HUES64 (cell line): ENCODE results near the gene SLC10A6. TPM values are rescaled to one million over a fixed set of nuclear protein-coding genes. Genes with fewer than 3 reads are reported as not detected.

ENCODE experiments used
- H3K27ac ChIP-seq: 2 replicates; pipeline ENCODE4 v1.7.0; 2013; ENCODE audit warnings: low read depth, low read length, inconsistent platforms
- H3K27me3 ChIP-seq: 2 replicates; pipeline ENCODE4 v1.6.1; 2013; ENCODE audit warnings: mild to moderate bottlenecking, low read length; ENCODE audit not compliant: insufficient read depth
- H3K36me3 ChIP-seq: 2 replicates; pipeline ENCODE4 v1.6.1; 2013; ENCODE audit warnings: mild to moderate bottlenecking, low read length; ENCODE audit not compliant: insufficient read depth
- H3K4me1 ChIP-seq: 2 replicates; pipeline ENCODE4 v1.6.1; 2013; ENCODE audit warnings: mild to moderate bottlenecking, low read length, moderate library complexity; ENCODE audit not compliant: insufficient read depth
- H3K4me3 ChIP-seq: 2 replicates; pipeline ENCODE4 v1.5.1; 2013; ENCODE audit warnings: mild to moderate bottlenecking, low read length, moderate library complexity
- H3K9ac ChIP-seq: 2 replicates; pipeline ENCODE4 v1.6.1; 2013; ENCODE audit warnings: mild to moderate bottlenecking, low read depth, low read length
- H3K9me3 ChIP-seq: 2 replicates; pipeline ENCODE4 v1.6.1; 2013; ENCODE audit warnings: low read depth, low read length; ENCODE audit not compliant: insufficient read depth
- WGBS: fragments of 150-250, 120-280 bp; methylation state at CpG from one replicate; pipeline ENCODE4 v1.1.7; 2013; ENCODE audit warnings: missing lambda C conversion rate; 5-methylcytosine and 5-hydroxymethylcytosine counted together
- polyA plus RNA-seq, 2 experiments: library from polyadenylated mRNA; stranded (reverse); fragments of 50-300 nt; gene quantifications; one replicate each; pipeline ENCODE4 v1.2.3, GENCODE V29; 2013

The SLC10A6 gene
- polyA plus RNA-seq (2013, experiment 1 of 2): not detected
- not detected for polyA plus RNA-seq (2013, experiment 2 of 2)

GRCh38 chr4:86848732-86849619, at the start of gene SLC10A6:
Gene SLC10A6 (minus strand): TSS chr4:86849384. CDS start chr4:86849115, 269 bp downstream.
- no peaks in the 10 kb centered on the region for H3K36me3 ChIP-seq
- WGBS: 92% methylated on average over 11 of the region's 11 CpGs
- no peak within 1 kb of the TSS for H3K27ac ChIP-seq
- no peaks in the 10 kb centered on the region for H3K4me1 ChIP-seq
- H3K9ac ChIP-seq: no peak within 1 kb of the TSS
- no peak within 1 kb of the TSS for H3K4me3 ChIP-seq
- no peaks in the 10 kb centered on the region for H3K9me3 ChIP-seq
- H3K27me3 ChIP-seq: no peaks in the 10 kb centered on the region

- H3K36me3 ChIP-seq: no peaks in the 10 kb centered on the region
- no peak overlapping the region for H3K9ac ChIP-seq
- no peaks in the 10 kb centered on the region for H3K27me3 ChIP-seq
- no peaks in the 10 kb centered on the region for H3K4me1 ChIP-seq
- no peak overlapping the region for H3K4me3 ChIP-seq
- 78% methylated on average over 4 of the region's 4 CpGs for WGBS
- no peak overlapping the region for H3K27ac ChIP-seq
- no peaks in the 10 kb centered on the region for H3K9me3 ChIP-seq
These were observed 49.4 kb upstream of the SLC10A6 start for GRCh38 chr4:86898562-86898961.

DNA sequence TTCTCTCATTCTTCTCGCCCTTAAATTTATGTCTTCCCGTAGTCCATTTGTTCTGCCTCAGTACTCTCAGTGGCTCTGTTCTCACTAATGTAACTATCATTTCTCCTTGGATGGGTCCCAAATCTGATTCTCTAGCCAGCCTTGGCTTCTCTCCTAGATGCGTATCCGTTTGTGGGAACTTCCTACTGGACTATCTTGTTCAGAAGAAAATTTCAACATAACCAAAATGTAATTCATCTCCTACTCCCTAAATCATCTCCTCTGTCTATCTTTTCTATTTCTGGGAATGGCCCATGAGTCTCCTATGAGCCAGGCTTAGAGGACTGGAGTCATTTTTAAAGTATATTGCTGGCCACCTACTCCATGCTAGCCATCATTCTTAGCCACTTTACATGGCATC, 47.4 kb upstream of the SLC10A6 start:
- no peak overlapping the region for H3K4me3 ChIP-seq
- no peak overlapping the region for H3K27ac ChIP-seq

DNA sequence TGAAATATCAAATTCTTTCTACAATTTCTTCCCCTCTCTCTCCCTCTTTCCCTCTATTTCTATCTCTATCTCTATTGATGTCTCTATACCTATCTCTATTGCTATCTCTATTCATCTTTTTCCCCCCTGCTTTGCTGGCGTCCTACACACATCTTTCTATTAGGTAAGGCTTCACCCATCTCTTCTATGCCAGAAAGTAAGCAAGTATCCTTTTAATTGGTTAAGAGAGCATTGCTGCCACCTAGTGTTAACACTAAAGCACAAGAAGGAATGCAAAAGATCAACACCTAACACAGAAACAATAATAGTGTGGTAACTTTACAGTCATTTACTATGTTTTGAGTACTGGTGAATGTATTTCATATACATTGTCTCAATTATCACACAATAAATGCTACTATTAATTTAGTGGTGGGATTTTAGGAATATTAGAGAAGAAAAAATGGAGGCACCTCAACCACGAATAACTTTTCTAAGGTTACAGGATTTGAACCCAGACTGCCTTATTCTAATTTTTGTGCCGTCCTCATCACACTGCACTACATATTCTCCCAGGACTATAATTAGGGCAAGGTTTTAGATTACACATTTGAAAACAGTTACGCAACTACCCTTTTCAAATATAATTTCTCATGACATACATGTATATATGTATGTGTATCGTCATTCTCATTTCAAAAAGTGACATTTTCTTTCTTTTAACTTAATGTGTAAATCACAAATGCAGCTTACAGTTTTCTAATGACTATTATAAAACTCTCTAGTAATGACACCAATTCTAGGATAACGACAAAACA, 46.7 kb upstream of the SLC10A6 start:
- Histone ChIP-seq H3K9me3 (no peaks in the 10 kb centered on the region), H3K4me1 (peaks cover 11% of the 10 kb centered on the region; the same call in 1 of the 2 replicates), H3K27me3 (peaks cover 11% of the 10 kb centered on the region; the same call in 1 of the 2 replicates), H3K27ac (no peak overlapping the region), H3K36me3 (no peaks in the 10 kb centered on the region), H3K4me3 (no peak overlapping the region), H3K9ac (no peak overlapping the region)
- 76% methylated on average over 4 of the region's 6 CpGs for WGBS

More for the DNA sequence above, 47.4 kb upstream of the SLC10A6 start:
- H3K9me3 ChIP-seq: no peaks in the 10 kb centered on the region
- WGBS: 90% methylated on average over 4 of the region's 4 CpGs
- peaks cover 7% of the 10 kb centered on the region; the same call in 1 of the 2 replicates for H3K27me3 ChIP-seq
- no peaks in the 10 kb centered on the region for H3K36me3 ChIP-seq
- no peak overlapping the region for H3K9ac ChIP-seq
- peaks cover 6% of the 10 kb centered on the region; the same call in 1 of the 2 replicates for H3K4me1 ChIP-seq

DNA sequence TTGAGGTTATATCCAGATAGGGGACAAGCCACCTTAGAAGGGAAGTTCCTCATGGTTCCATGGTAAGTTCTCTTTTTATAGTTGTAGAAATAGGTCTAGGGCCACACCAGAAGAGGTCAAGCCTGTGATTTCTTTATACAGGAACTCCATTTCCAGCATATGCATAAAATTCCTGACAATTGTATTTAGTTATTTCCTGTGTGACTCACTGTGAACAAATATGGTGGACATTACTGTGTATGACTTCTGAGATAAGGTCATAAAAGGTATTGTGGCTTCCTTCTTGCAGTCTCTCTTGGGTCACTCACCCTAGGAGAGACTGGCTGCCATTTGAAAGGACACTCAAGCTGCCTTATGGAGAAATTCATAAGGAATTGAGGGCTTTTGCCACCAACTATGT, 45.3 kb upstream of the SLC10A6 start:
- peaks cover 11% of the 10 kb centered on the region; the same call in 1 of the 2 replicates for H3K27me3 ChIP-seq
- H3K27ac ChIP-seq: no peak overlapping the region
- no peaks in the 10 kb centered on the region for H3K36me3 ChIP-seq
- no peak overlapping the region for H3K9ac ChIP-seq
- H3K4me3 ChIP-seq: no peak overlapping the region
- no peaks in the 10 kb centered on the region for H3K9me3 ChIP-seq
- H3K4me1 ChIP-seq: peaks cover 15% of the 10 kb centered on the region; the same call in 1 of the 2 replicates

GRCh38 chr4:86893136-86893535, 44.0 kb upstream of the SLC10A6 start:
- Histone ChIP-seq H3K9me3 (no peaks in the 10 kb centered on the region), H3K36me3 (no peaks in the 10 kb centered on the region), H3K27me3 (peaks cover 11% of the 10 kb centered on the region; the same call in 1 of the 2 replicates), H3K4me1 (peaks cover 15% of the 10 kb centered on the region; the same call in 1 of the 2 replicates), H3K4me3 (peak overlapping the region; percentile 74; the same call in 1 of the 2 replicates), H3K9ac (no peak overlapping the region), H3K27ac (no peak overlapping the region)
- WGBS: 96% methylated on average over 19 of the region's 19 CpGs

DNA sequence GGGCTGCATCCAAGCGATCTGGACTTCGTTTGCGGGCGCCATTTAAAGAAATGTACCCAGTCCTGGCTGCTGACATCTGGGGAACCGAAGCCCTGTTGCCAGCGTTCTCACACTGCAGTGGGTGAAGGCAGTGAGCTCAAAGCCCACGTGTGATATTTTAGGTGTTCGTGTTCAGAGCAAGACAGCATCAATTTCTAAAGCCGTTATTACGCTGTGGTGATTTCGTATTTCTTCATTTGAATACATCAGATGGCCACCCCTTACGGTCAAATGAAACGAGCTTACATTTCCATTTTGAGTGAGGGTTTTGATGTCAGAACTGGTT, 43.4 kb upstream of the SLC10A6 start:
- H3K36me3 ChIP-seq: no peaks in the 10 kb centered on the region
- peak overlapping the region; percentile 91 for H3K9ac ChIP-seq
- H3K27ac ChIP-seq: peak overlapping the region; percentile 84
- peaks cover 11% of the 10 kb centered on the region; the same call in 1 of the 2 replicates for H3K27me3 ChIP-seq
- peaks cover 15% of the 10 kb centered on the region; the same call in 1 of the 2 replicates for H3K4me1 ChIP-seq
- peak overlapping the region; percentile 74 for H3K4me3 ChIP-seq
- 23% methylated on average over 13 of the region's 13 CpGs for WGBS
- no peaks in the 10 kb centered on the region for H3K9me3 ChIP-seq

GRCh38 chr4:86891762-86892635, 42.8 kb upstream of the SLC10A6 start, which contains the start of gene C4orf36:
Gene C4orf36 (minus strand): TSS chr4:86892422. CDS start chr4:86891520, 902 bp downstream.
- Histone ChIP-seq H3K27me3 (peaks cover 11% of the 10 kb centered on the region; the same call in 1 of the 2 replicates), H3K9me3 (no peaks in the 10 kb centered on the region), H3K4me3 (peak within 1 kb of the TSS; percentile 74), H3K27ac (peak within 1 kb of the TSS; percentile 84), H3K9ac (peak within 1 kb of the TSS; percentile 91), H3K36me3 (no peaks in the 10 kb centered on the region), H3K4me1 (peaks cover 15% of the 10 kb centered on the region; the same call in 1 of the 2 replicates)
- WGBS: under 1% methylated on average over 84 of the region's 84 CpGs

GRCh38 chr4:86890790-86891189, 41.6 kb upstream of the SLC10A6 start:
- Histone ChIP-seq H3K9ac (no peak overlapping the region), H3K9me3 (no peaks in the 10 kb centered on the region), H3K4me3 (no peak overlapping the region), H3K27me3 (peaks cover 11% of the 10 kb centered on the region; the same call in 1 of the 2 replicates), H3K4me1 (peaks cover 15% of the 10 kb centered on the region; the same call in 1 of the 2 replicates), H3K36me3 (no peaks in the 10 kb centered on the region), H3K27ac (no peak overlapping the region)
- 89% methylated on average over 7 of the region's 7 CpGs for WGBS

DNA sequence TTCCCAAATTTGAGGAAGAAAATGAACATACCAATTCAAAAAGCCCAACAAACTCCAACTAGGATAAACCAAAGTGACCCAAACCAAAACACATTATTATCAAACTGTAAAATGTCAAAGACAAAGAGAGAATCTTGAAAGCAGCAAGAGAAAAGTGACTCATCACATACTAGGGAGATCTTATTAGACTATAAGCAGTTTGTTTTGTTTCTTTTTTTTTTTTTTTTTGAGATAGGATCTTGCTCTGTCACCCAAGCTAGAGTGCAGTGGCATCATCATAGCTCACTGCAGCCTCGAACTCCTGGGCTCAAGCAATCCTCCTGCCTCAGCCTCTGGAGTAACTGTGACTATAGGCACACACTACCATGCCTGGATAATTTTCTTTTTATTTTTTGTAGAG, 30.5 kb upstream of the SLC10A6 start:
- no peaks in the 10 kb centered on the region for H3K27me3 ChIP-seq
- no peak overlapping the region for H3K4me3 ChIP-seq
- H3K27ac ChIP-seq: no peak overlapping the region
- H3K9ac ChIP-seq: no peak overlapping the region
- H3K9me3 ChIP-seq: peaks cover 12% of the 10 kb centered on the region
- no peaks in the 10 kb centered on the region for H3K36me3 ChIP-seq
- peaks cover 6% of the 10 kb centered on the region; the same call in 1 of the 2 replicates for H3K4me1 ChIP-seq
- WGBS: 88% methylated on average over 1 of the region's 1 CpG
